GM10266 (cell line): ENCODE measurements around the gene DYNLT5.
"Not testable (repeated sequence)": the region's sequence is repeated elsewhere in the genome, so short reads cannot be mapped to it uniquely, and the experiment has no call there.

Experiments
- DNase-seq: peaks from one replicate; pipeline ENCODE4 v3.0.0; 2012; ENCODE audit errors: extremely low spot score
- TF ChIP-seq, protein P1 (sequence below): IDR thresholded peaks from 2 replicates; pipeline ENCODE4 v1.5.1; 2012; ENCODE audit warnings: mild to moderate bottlenecking, low read depth; ENCODE audit not compliant: control insufficient read depth, insufficient read depth; ENCODE audit errors: missing control alignments

The DYNLT5 gene

DNA sequence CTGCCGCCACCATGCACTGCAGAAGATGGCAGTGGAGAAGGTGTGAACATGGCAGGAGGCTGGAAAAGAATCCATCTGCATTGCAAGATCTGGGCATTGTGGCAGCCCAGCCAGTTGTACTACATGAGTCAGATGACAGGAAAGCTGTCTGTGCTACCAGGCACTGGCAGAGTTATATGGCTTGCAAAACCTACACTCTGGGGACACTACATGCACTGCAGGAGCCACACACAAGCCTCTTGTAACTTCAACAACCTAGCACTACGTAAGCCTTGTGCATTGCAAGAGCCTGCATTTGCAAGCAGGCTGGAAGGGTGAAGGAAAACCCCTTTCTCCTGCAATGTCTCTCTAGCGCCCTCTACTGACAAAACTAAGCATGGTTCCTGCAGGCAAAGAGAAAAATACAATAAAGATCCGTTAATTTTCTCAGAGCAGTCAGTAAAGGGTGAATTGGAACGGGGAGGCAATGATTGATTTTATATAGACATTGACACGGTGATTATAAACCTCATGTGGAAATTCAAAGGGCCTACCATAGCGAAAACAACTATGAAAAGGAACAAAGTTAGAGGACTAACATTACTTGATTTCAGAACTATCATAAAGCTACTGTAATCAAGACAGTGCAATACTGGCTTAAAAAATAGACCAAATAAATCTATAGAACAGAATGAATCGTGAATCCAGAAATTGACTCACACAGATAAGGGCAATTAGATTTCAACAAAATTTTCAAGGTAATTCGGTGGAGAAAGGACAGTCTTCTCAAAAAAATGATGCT is 26.2 kb upstream of the DYNLT5 start:
- TF ChIP-seq, protein P1, sequence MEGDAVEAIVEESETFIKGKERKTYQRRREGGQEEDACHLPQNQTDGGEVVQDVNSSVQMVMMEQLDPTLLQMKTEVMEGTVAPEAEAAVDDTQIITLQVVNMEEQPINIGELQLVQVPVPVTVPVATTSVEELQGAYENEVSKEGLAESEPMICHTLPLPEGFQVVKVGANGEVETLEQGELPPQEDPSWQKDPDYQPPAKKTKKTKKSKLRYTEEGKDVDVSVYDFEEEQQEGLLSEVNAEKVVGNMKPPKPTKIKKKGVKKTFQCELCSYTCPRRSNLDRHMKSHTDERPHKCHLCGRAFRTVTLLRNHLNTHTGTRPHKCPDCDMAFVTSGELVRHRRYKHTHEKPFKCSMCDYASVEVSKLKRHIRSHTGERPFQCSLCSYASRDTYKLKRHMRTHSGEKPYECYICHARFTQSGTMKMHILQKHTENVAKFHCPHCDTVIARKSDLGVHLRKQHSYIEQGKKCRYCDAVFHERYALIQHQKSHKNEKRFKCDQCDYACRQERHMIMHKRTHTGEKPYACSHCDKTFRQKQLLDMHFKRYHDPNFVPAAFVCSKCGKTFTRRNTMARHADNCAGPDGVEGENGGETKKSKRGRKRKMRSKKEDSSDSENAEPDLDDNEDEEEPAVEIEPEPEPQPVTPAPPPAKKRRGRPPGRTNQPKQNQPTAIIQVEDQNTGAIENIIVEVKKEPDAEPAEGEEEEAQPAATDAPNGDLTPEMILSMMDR: peak; percentile 92
- DNase-seq: peak; percentile 46

DNA sequence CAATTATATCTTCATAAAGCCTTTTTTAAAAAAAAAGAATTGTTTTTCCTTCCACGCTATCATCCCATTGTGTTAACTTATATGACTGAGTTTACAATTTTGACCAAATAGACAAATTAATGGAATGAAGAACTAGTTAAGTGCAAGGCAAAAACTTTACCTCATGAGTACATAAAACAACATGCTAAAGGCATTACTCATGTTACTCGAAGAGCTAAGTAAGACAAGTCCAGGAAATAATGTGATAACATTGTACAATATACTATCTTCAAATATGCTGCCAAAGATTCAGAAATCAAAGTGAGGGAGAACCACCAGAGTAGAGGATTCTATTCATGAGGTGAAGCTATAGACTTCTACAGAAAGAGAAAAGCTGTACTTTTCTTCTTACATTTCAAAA is 24.2 kb upstream of the DYNLT5 start:
- TF ChIP-seq, protein P1: no peak
- DNase-seq: no peak

DNA sequence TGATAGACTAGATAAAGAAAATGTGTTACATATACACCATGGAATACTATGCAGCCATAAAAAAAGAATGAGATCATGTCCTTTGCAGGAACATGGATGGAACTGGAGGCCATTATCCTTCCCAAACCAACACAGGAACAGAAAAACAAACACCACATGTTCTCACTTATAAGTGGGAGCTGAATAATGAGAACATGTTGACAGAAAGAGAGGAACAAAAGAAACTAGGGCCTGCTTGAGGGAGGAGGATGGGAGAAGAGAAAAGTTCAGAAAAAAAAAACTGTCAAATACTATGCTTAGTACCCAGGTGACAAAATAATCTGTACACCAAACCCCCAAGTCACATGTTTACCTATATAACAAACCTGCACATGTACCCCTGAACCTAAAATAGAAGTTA is 23.5 kb upstream of the DYNLT5 start:
- DNase-seq: not testable (repeated sequence)

GRCh38 chr1:66729119-66729518 is 23.1 kb upstream of the DYNLT5 start:
- TF ChIP-seq, protein P1: no peak
- DNase-seq: no peak

GRCh38 chr1:66729523-66729922 is 22.7 kb upstream of the DYNLT5 start:
- TF ChIP-seq, protein P1: no peak
- no peak for DNase-seq

- TF ChIP-seq, protein P1: no peak
- DNase-seq: no peak
Observed at GRCh38 chr1:66730462-66730861, 21.8 kb upstream of the DYNLT5 start.

DNA sequence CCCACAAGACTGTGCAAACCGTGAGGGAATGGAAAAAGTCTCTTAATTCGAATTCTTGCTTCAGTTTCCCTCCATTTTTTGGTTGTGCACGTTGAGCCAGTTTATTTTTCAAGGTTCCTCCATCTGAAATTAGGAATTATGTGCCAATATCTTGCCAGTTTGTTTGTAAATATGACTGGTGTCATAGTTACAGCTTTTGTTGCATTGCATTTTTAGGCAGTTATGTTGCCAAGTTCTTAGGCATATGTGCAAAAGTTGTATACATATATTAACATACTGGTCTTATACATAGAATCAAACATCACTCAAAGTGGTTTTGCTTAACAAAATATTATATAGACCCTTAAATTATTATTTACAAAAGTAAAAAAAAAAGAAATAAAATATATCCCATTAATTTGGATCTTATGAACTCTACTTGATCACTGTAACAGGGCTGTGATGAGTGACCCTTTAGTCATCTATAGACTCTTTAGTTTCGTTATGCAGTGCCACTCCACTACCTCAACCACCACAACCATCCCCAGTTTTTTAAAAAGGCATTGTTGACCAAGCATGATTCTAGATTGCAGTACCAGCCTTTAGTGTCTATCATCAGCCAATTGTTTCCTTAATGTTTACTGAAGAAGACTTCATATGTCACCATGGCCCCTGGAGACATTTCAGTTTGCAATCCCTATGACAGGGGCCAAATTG is 20.9 kb upstream of the DYNLT5 start:
- no peak for DNase-seq
- TF ChIP-seq, protein P1: no peak
